ENCODE results near the gene TRIM72.
"Not testable (repeated sequence)": the region's sequence is repeated elsewhere in the genome, so short reads cannot be mapped to it uniquely, and the experiment has no call there.

The TRIM72 gene

GRCh38 chr16:31200111-31200510 is 13.8 kb upstream of the TRIM72 start:
- peaks cover 51 to 53% of the 10 kb centered on the region in 2 experiments for H3K36me3 ChIP-seq (ENCODE audit: control insufficient read depth in 1 of 2, insufficient read depth in 2 of 2, low read depth in 1 of 2, low read length in 2 of 2)
- not testable (repeated sequence) for H3K23ac ChIP-seq (ENCODE audit: low read length in 2 of 2); H3K14ac ChIP-seq (ENCODE audit: low read length in 2 of 2); H2AFZ ChIP-seq (ENCODE audit: low read depth, low read length); H4K8ac ChIP-seq (ENCODE audit: low read length); H3K4ac ChIP-seq (ENCODE audit: low read depth in 1 of 2, low read length in 2 of 2); H2BK12ac ChIP-seq (ENCODE audit: low read length in 2 of 2); H3K4me2 ChIP-seq (ENCODE audit: low read length, poor library complexity, severe bottlenecking); H3K9ac ChIP-seq (ENCODE audit: low read length); H3K4me3 ChIP-seq (ENCODE audit: insufficient read depth in 1 of 2, low read depth in 1 of 2, low read length in 2 of 2); H3K9me3 ChIP-seq (ENCODE audit: control insufficient read depth, low read length); H2BK5ac ChIP-seq (ENCODE audit: low read depth, low read length, poor library complexity, severe bottlenecking); H2AK5ac ChIP-seq (ENCODE audit: low read length, severe bottlenecking); H2BK15ac ChIP-seq (ENCODE audit: low read depth, poor library complexity, severe bottlenecking); DNase-seq; H2BK120ac ChIP-seq (ENCODE audit: low read depth, low read length); H4K91ac ChIP-seq (ENCODE audit: low read length); H3K27ac ChIP-seq (ENCODE audit: low read length, poor library complexity, severe bottlenecking); H3K18ac ChIP-seq (ENCODE audit: low read depth in 1 of 2, low read length in 2 of 2)
- peaks cover 12% of the 10 kb centered on the region for H3K79me1 ChIP-seq (replicated peaks; ENCODE audit: low read length, poor library complexity, severe bottlenecking)
- WGBS: 94% methylated on average over 8 of the region's 8 CpGs
- H3K27me3 ChIP-seq (ENCODE audit: control insufficient read depth in 1 of 2, insufficient read depth in 1 of 2, low read length in 2 of 2): peaks cover 0 to 15% of the 10 kb centered on the region in 2 experiments
- H3K4me1 ChIP-seq (ENCODE audit: control insufficient read depth, insufficient read depth, low read depth, low read length): peaks cover 15% of the 10 kb centered on the region

GRCh38 chr16:31200821-31201568 is 12.9 kb upstream of the TRIM72 start:
- H3K4me1 ChIP-seq (ENCODE audit: control insufficient read depth, insufficient read depth, low read depth, low read length): peaks cover 15% of the 10 kb centered on the region
- no peak overlapping the region for H2AFZ ChIP-seq (ENCODE audit: low read depth, low read length)
- no peak overlapping the region for H2BK120ac ChIP-seq (ENCODE audit: low read depth, low read length)
- H2BK15ac ChIP-seq (ENCODE audit: low read depth, poor library complexity, severe bottlenecking): no peak overlapping the region
- no peaks in the 10 kb centered on the region for H3K9me3 ChIP-seq (ENCODE audit: control insufficient read depth, low read length)
- no peak overlapping the region for H2AK5ac ChIP-seq (ENCODE audit: low read length, severe bottlenecking)
- WGBS: 74% methylated on average over 6 of the region's 8 CpGs
- no peak overlapping the region for H2BK5ac ChIP-seq (ENCODE audit: low read depth, low read length, poor library complexity, severe bottlenecking)
- no peak overlapping the region for H3K23ac ChIP-seq (ENCODE audit: low read length in 2 of 2)
- no peak overlapping the region for H3K4me2 ChIP-seq (ENCODE audit: low read length, poor library complexity, severe bottlenecking)
- H3K79me1 ChIP-seq (replicated peaks; ENCODE audit: low read length, poor library complexity, severe bottlenecking): peaks cover 12% of the 10 kb centered on the region
- peak; percentile 41 for DNase-seq
- no peak overlapping the region for H3K18ac ChIP-seq (ENCODE audit: low read depth in 1 of 2, low read length in 2 of 2)
- H4K8ac ChIP-seq (ENCODE audit: low read length): peak overlapping the region; percentile 16
- peaks cover 0 to 17% of the 10 kb centered on the region in 2 experiments for H3K27me3 ChIP-seq (ENCODE audit: control insufficient read depth in 1 of 2, insufficient read depth in 1 of 2, low read length in 2 of 2)
- H2BK12ac ChIP-seq (ENCODE audit: low read length in 2 of 2): no peak overlapping the region
- no peak overlapping the region for H3K14ac ChIP-seq (ENCODE audit: low read length in 2 of 2)
- H4K91ac ChIP-seq (ENCODE audit: low read length): no peak overlapping the region
- H3K36me3 ChIP-seq (ENCODE audit: control insufficient read depth in 1 of 2, insufficient read depth in 2 of 2, low read depth in 1 of 2, low read length in 2 of 2): peaks cover 42 to 45% of the 10 kb centered on the region in 2 experiments
- H3K4ac ChIP-seq (ENCODE audit: low read depth in 1 of 2, low read length in 2 of 2): no peak overlapping the region
- no peak overlapping the region for H3K27ac ChIP-seq (ENCODE audit: low read length, poor library complexity, severe bottlenecking)
- peak overlapping the region; percentile 84 for H3K9ac ChIP-seq (ENCODE audit: low read length)
- peak overlapping the region in 1 of 2 experiments; percentile 90 for H3K4me3 ChIP-seq (ENCODE audit: insufficient read depth in 1 of 2, low read depth in 1 of 2, low read length in 2 of 2)

- peak overlapping the region in 1 of 2 experiments; percentile 86 for H3K23ac ChIP-seq (ENCODE audit: low read length in 2 of 2)
- no peak overlapping the region for H2AK5ac ChIP-seq (ENCODE audit: low read length, severe bottlenecking)
- H3K27ac ChIP-seq (ENCODE audit: low read length, poor library complexity, severe bottlenecking): no peak overlapping the region
- DNase-seq: peak; percentile 45
- H2BK12ac ChIP-seq (ENCODE audit: low read length in 2 of 2): peak overlapping the region in 1 of 2 experiments; percentile 67
- no peak overlapping the region for H2BK5ac ChIP-seq (ENCODE audit: low read depth, low read length, poor library complexity, severe bottlenecking)
- no peak overlapping the region for H2BK15ac ChIP-seq (ENCODE audit: low read depth, poor library complexity, severe bottlenecking)
- H3K4me2 ChIP-seq (ENCODE audit: low read length, poor library complexity, severe bottlenecking): peak overlapping the region; percentile 98
- peaks cover 34 to 37% of the 10 kb centered on the region in 2 experiments for H3K36me3 ChIP-seq (ENCODE audit: control insufficient read depth in 1 of 2, insufficient read depth in 2 of 2, low read depth in 1 of 2, low read length in 2 of 2)
- peak overlapping the region; percentile 84 for H3K9ac ChIP-seq (ENCODE audit: low read length)
- H3K4ac ChIP-seq (ENCODE audit: low read depth in 1 of 2, low read length in 2 of 2): peak overlapping the region; percentile 9 to 71
- no peak overlapping the region for H2BK120ac ChIP-seq (ENCODE audit: low read depth, low read length)
- peak overlapping the region; percentile 88 for H2AFZ ChIP-seq (ENCODE audit: low read depth, low read length)
- H3K9me3 ChIP-seq (ENCODE audit: control insufficient read depth, low read length): no peaks in the 10 kb centered on the region
- peaks cover 15% of the 10 kb centered on the region for H3K4me1 ChIP-seq (ENCODE audit: control insufficient read depth, insufficient read depth, low read depth, low read length)
- H3K18ac ChIP-seq (ENCODE audit: low read depth in 1 of 2, low read length in 2 of 2): peak overlapping the region; percentile 37 to 81
- peaks cover 9% of the 10 kb centered on the region for H3K79me1 ChIP-seq (replicated peaks; ENCODE audit: low read length, poor library complexity, severe bottlenecking)
- peaks cover 5 to 20% of the 10 kb centered on the region in 2 experiments for H3K27me3 ChIP-seq (ENCODE audit: control insufficient read depth in 1 of 2, insufficient read depth in 1 of 2, low read length in 2 of 2)
- peak overlapping the region; percentile 71 to 90 for H3K4me3 ChIP-seq (ENCODE audit: insufficient read depth in 1 of 2, low read depth in 1 of 2, low read length in 2 of 2)
- peak overlapping the region; percentile 54 for H4K91ac ChIP-seq (ENCODE audit: low read length)
- H3K14ac ChIP-seq (ENCODE audit: low read length in 2 of 2): peak overlapping the region in 1 of 2 experiments; percentile 99
- 19% methylated on average over 27 of the region's 35 CpGs for WGBS
- H4K8ac ChIP-seq (ENCODE audit: low read length): peak overlapping the region; percentile 59
These were observed 12.1 kb upstream of the TRIM72 start for GRCh38 chr16:31201582-31202413.

Data from mesenchymal stem cell (in vitro differentiated cells and primary cell).